Testis (tissue), 3 donors: ENCODE results near the gene ACTA2. TPM values are rescaled to one million over a fixed set of nuclear protein-coding genes. Genes with fewer than 3 reads are reported as not detected.

Source experiments
- DNase-seq: peaks from one replicate; pipeline ENCODE4 v3.0.0-alpha.2; 2019
- H3K27ac ChIP-seq, 2 donors: fragments of 200-600 bp; sonication (generic); one replicate each; pipeline ENCODE4 v1.5.1; 2019
- H3K27me3 ChIP-seq: fragments of 200-600 bp; sonication (generic); one replicate; pipeline ENCODE4 v1.5.1; 2019
- H3K36me3 ChIP-seq: fragments of 200-600 bp; sonication (generic); one replicate; pipeline ENCODE4 v1.5.1; 2017; ENCODE audit warnings: low read depth; ENCODE audit errors: missing control alignments
- H3K4me1 ChIP-seq: fragments of 200-600 bp; sonication (generic); one replicate; pipeline ENCODE4 v1.5.1; 2019
- H3K4me3 ChIP-seq, 2 donors: fragments of 200-600 bp; sonication (generic); one replicate each; pipeline ENCODE4 v1.5.1; 2017 to 2019
- H3K9me3 ChIP-seq: fragments of 200-600 bp; sonication (generic); one replicate; pipeline ENCODE4 v1.5.1; 2017
- POLR2A ChIP-seq: fragments of 450-650 bp; IDR thresholded peaks from one replicate; pipeline ENCODE4 v1.6.1; 2017; ENCODE audit warnings: antibody characterized with exemption, mild to moderate bottlenecking, moderate library complexity
- WGBS, 2 donors: methylation state at CpG; one replicate each; pipeline ENCODE4 v1.1.5; 2018; 5-methylcytosine and 5-hydroxymethylcytosine counted together
- intact Hi-C: fragments of 100-400 bp; cut with DNase I; formaldehyde crosslinking; loops from one replicate; pipeline ENCODE4 v1.15.1; 2023; ENCODE audit warnings: low total_unique reads
- polyA plus RNA-seq: library from polyadenylated mRNA; stranded (reverse); fragments of 350-450 nt; fragmentation: Illumina TruSeq; extraction: RNeasy Lipid Tissue Mini Kit (QIAGEN cat#74804); gene quantifications from one replicate; pipeline ENCODE4 v1.2.3, GENCODE V29; 2014; ENCODE audit warnings: low read depth, low replicate concordance; ENCODE audit not compliant: insufficient read depth
- total RNA-seq, 2 donors: library from RNA; depleted of rRNA; stranded (reverse); fragments of >200 nt; gene quantifications; one replicate each; pipeline ENCODE4 v1.2.3, GENCODE V29; 2016
- TF ChIP-seq, protein P1 (sequence below), 3 experiments: fragments of 450-650 bp in 2 of 3; fragments of 200-600 bp in 1 of 3; sonication (generic) in 1 of 3; IDR thresholded peaks; one replicate each; pipeline ENCODE4 v1.5.1; 2016 to 2019; ENCODE audit warnings: antibody characterized with exemption in 3 of 3, mild to moderate bottlenecking in 2 of 3, moderate library complexity in 1 of 3

ACTA2 gene
- total and polyA plus RNA-seq, 3 donors from 2014 or later, result 398 to 939 (median 527) TPM

DNA sequence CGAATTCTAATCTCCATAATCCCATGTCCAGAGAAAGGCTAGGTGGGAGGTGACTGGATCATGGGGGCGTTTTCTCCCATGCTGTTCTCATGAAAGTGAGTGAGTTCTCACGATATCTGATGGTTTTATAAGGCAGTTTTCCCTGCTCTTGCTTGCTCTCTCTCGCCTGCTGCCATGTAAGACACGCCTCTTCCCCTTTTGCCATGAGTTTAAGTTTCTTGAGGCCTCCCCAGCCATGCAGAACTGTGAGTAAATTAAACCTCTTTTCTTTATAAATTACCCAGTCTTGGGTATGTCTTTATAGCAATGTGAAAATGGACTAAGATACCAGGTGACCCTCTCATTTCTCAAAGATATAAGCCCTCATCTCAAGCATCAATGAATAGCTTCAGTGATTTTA, 1.1 kb upstream of the ACTA2 start:
- H3K27ac ChIP-seq, result peak overlapping the region; percentile 77 to 95
- WGBS, 2 donors, result 80 to 89% methylated on average over 5 of the region's 5 CpGs
- H3K4me3 ChIP-seq, result no peak overlapping the region
- no peak for DNase-seq
- TF ChIP-seq, protein P1, sequence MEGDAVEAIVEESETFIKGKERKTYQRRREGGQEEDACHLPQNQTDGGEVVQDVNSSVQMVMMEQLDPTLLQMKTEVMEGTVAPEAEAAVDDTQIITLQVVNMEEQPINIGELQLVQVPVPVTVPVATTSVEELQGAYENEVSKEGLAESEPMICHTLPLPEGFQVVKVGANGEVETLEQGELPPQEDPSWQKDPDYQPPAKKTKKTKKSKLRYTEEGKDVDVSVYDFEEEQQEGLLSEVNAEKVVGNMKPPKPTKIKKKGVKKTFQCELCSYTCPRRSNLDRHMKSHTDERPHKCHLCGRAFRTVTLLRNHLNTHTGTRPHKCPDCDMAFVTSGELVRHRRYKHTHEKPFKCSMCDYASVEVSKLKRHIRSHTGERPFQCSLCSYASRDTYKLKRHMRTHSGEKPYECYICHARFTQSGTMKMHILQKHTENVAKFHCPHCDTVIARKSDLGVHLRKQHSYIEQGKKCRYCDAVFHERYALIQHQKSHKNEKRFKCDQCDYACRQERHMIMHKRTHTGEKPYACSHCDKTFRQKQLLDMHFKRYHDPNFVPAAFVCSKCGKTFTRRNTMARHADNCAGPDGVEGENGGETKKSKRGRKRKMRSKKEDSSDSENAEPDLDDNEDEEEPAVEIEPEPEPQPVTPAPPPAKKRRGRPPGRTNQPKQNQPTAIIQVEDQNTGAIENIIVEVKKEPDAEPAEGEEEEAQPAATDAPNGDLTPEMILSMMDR (IDR thresholded peaks at IDR 0.05), result no peak
- no peaks in the 10 kb centered on the region for H3K27me3 ChIP-seq
- no peaks in the 10 kb centered on the region for H3K36me3 ChIP-seq
- H3K9me3 ChIP-seq, result no peaks in the 10 kb centered on the region
- intact Hi-C loops, result no loop called here
- no peaks in the 10 kb centered on the region for H3K4me1 ChIP-seq

DNA sequence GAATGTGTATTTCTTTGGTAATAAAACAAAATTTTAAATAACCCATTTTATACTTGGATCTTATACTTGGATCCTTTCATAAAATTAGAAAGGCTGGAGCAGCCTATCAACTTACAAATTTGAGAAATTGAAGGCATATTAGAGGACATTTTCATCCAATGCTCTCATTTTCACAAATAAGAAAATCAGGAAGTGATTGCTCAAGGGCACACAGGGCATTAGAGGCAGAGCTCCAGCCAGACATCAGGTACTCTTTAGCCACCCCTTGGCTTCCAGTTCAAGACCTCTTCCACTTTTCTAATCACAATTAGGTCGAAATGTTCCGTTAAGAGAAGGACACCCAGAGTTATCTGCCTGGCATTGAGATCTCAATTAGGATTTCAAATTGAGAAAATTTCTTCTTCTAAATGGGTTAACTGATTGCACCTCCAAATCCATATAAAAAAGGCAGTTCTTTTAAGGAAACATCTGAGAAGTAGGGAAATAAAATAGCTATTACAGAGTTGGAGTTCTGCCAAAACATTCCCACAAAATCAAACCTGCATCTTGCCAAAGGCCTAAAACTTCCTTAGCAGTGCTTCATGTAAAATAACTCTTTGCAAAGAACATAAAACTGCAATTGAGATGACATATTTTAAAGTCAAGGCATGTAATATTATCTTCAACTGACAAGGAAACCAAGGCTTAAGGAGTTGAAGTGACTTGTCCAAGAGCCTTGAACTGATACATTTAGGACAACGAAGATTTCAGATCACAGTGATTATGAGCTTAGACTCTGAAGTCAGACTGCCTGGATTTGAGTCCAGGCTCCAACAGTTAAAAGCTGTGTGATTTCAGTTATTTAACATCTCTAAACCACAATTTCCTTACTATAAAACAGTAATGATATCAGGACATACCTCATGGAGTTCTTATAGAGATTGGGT, 2.4 kb downstream of the ACTA2 start:
- intact Hi-C loops, result loop anchor here (5.0 kb wide), 1 partner anchor 37 kb away; no protein-coding TSS in a partner anchor
- WGBS, 2 donors, result 40 to 47% methylated on average over 3 of the region's 3 CpGs
- TF ChIP-seq, protein P1 (IDR thresholded peaks at IDR 0.05), result no peak
- no peak for TF ChIP-seq POLR2A

DNA sequence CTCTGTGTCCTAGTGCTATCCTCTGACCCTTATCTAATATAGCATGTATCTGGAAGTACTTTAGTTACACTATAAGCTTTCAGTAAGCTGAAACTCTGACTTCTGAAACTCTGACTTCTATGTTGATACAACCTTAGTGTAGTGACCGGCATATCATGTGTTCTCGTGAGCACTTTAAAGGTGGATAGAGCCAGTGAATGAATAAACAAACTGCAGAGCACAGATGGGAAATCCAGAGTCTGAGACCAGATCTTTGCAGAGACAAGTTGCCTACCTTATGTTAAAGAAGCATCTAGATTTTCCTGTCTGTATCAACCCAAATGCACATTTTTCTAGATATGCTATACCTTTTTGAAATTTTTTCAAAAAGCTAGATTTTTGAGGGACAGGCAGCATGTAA, 3.5 kb downstream of the ACTA2 start:
- Histone ChIP-seq H3K4me1 (no peaks in the 10 kb centered on the region), H3K9me3 (no peaks in the 10 kb centered on the region), H3K27ac (peak overlapping the region; percentile 77 to 95), H3K36me3 (no peaks in the 10 kb centered on the region), H3K27me3 (no peaks in the 10 kb centered on the region), H3K4me3 (peak overlapping the region; percentile 46 to 62)
- TF ChIP-seq, protein P1 (IDR thresholded peaks at IDR 0.05), result no peak
- TF ChIP-seq POLR2A, result no peak
- intact Hi-C loops, result loop anchor here (5.0 kb wide), 1 partner anchor 38 kb away; no protein-coding TSS in a partner anchor
- WGBS, 2 donors, result 53 to 54% methylated on average over 2 of the region's 2 CpGs
- DNase-seq, result no peak

More for the DNA sequence above, 2.4 kb downstream of the ACTA2 start:
- no peaks in the 10 kb centered on the region for H3K27me3 ChIP-seq
- peak overlapping the region; percentile 46 to 62 for H3K4me3 ChIP-seq
- H3K4me1 ChIP-seq, result no peaks in the 10 kb centered on the region
- no peaks in the 10 kb centered on the region for H3K36me3 ChIP-seq
- DNase-seq, result no peak
- H3K9me3 ChIP-seq, result no peaks in the 10 kb centered on the region
- peak overlapping the region; percentile 77 to 95 for H3K27ac ChIP-seq

DNA sequence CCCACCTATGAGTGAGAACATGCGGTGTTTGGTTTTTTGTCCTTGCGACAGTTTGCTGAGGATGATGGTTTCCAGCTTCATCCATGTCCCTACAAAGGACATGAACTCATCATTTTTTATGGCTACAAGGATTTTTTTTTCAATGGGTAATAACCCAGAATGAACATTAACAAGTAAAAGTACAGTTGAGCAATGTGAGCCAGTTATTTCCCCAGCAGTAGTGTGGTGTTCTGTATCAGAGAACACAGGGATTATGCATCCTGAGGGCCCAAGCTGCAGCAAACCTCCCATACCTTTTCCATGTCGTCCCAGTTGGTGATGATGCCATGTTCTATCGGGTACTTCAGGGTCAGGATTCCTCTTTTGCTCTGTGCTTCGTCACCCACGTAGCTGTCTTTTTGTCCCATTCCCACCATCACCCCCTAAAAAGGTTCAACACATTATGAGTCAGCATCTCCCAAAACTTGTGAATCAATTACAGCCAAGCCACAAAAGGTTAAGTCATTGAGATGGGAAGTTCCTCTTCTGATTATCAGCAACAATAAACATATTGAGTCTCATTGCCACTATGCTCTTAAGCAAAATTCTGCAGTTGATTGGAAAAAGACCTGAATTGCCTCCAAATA, 5.5 kb downstream of the ACTA2 start:
- DNase-seq, result no peak
- 70 to 79% methylated on average over 6 of the region's 6 CpGs for WGBS, 2 donors
- H3K4me1 ChIP-seq, result no peaks in the 10 kb centered on the region
- peak overlapping the region in 1 of 2 donors; percentile 11 for H3K27ac ChIP-seq
- no peak overlapping the region for H3K4me3 ChIP-seq
- intact Hi-C loops, result loop anchor here (5.0 kb wide), 1 partner anchor 40 kb away; no protein-coding TSS in a partner anchor
- no peaks in the 10 kb centered on the region for H3K27me3 ChIP-seq
- H3K36me3 ChIP-seq, result no peaks in the 10 kb centered on the region
- TF ChIP-seq POLR2A, result no peak
- TF ChIP-seq, protein P1 (IDR thresholded peaks at IDR 0.05), result no peak
- no peaks in the 10 kb centered on the region for H3K9me3 ChIP-seq
